BJ (cell line): ENCODE results near the gene ZNF552. TPM values are rescaled to one million over a fixed set of nuclear protein-coding genes. Genes with fewer than 3 reads are reported as not detected.

Experiments used
- CTCF ChIA-PET: fragments of 350-600 bp; formaldehyde crosslinking; extraction: SDS; loops from one replicate; lab custom pipeline; 2021; ENCODE audit warnings: antibody characterized with exemption, inconsistent platforms; lab: Yijun Ruan, JAX
- POLR2A ChIA-PET: fragments of 300-600 bp; sonication (Branson Sonifier 250); formaldehyde crosslinking; extraction: SDS; loops from one replicate; lab custom pipeline; 2021; ENCODE audit warnings: antibody characterized with exemption; lab: Charles Lee
- DNase-seq: peaks from one replicate; pipeline ENCODE4 v3.0.0-alpha.2; 2011; ENCODE audit warnings: low read depth
- H3K27me3 ChIP-seq: 2 replicates; pipeline ENCODE4 v1.6.0; 2011; ENCODE audit warnings: low read length; ENCODE audit not compliant: control insufficient read depth, insufficient read depth
- H3K36me3 ChIP-seq: 2 replicates; pipeline ENCODE4 v1.5.1; 2011; ENCODE audit warnings: low read length; ENCODE audit not compliant: control insufficient read depth, insufficient read depth
- H3K4me3 ChIP-seq: 2 replicates; pipeline ENCODE4 v1.5.1; 2011; ENCODE audit warnings: low read depth, mild to moderate bottlenecking, control low read depth, low read length
- polyA plus RNA-seq: library from polyadenylated mRNA; depleted of rRNA; stranded (reverse); fragments of >200 nt; gene quantifications from 2 replicates; pipeline ENCODE4 v1.2.3, GENCODE V29; 2011; rRNA removed
- TF ChIP-seq, protein P1 (sequence below): IDR thresholded peaks from 2 replicates; pipeline ENCODE4 v1.5.1; 2011; ENCODE audit warnings: low read depth, mild to moderate bottlenecking, control low read depth, inconsistent platforms, low read length, moderate library complexity; ENCODE audit not compliant: insufficient read depth

Gene ZNF552
- polyA plus RNA-seq, 1 experiment = 2.1 TPM

DNA sequence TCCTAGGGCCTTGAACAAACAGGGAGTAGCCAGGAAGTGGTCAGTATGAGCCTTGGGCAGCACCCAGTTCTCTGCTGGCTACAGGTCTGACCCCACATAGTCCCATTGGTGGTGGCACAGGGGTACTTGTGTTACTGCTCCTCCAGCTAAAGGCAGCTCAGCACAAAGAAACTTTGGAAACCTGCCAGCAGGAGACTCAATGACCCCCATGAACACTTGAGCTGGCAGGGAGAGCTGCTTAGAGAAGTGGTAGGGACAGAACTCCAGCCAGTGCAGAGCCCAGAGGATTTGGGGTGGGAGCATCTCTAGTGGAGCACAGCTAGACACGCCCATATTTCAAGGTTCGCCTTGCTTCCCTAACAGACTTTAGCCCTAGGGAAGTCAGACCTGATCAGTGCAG is 55.6 kb downstream of the ZNF552 start:
- DNase-seq = no peak
- CTCF ChIA-PET = interaction anchor here (1.4 kb wide), 1 partner anchor 9 kb away, joined by 3 read pairs; no protein-coding TSS in a partner anchor
- Histone ChIP-seq H3K4me3 (no peak overlapping the region), H3K36me3 (peaks cover 15% of the 10 kb centered on the region), H3K27me3 (no peaks in the 10 kb centered on the region)
- TF ChIP-seq, protein P1, sequence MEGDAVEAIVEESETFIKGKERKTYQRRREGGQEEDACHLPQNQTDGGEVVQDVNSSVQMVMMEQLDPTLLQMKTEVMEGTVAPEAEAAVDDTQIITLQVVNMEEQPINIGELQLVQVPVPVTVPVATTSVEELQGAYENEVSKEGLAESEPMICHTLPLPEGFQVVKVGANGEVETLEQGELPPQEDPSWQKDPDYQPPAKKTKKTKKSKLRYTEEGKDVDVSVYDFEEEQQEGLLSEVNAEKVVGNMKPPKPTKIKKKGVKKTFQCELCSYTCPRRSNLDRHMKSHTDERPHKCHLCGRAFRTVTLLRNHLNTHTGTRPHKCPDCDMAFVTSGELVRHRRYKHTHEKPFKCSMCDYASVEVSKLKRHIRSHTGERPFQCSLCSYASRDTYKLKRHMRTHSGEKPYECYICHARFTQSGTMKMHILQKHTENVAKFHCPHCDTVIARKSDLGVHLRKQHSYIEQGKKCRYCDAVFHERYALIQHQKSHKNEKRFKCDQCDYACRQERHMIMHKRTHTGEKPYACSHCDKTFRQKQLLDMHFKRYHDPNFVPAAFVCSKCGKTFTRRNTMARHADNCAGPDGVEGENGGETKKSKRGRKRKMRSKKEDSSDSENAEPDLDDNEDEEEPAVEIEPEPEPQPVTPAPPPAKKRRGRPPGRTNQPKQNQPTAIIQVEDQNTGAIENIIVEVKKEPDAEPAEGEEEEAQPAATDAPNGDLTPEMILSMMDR = no peak
- POLR2A ChIA-PET = no interaction called here

DNA sequence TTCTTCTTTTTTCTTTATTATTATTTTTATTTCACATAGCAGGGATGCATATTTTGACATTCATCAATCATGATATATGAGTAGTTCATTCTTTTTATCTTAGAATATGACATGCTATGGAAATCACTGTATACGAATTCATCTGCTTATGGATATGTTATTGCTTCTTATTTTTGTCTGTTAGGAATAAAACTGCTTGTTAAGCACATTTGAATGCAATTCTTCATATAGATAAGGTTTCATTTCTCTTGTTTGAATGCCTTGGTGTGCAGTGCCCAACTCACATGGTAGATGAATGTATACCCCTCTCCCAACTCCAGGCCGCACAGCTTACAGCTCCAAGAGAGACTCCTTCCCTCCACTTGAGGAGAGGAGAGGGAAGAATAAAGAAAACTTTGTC is 56.8 kb downstream of the ZNF552 start:
- no peaks in the 10 kb centered on the region for H3K27me3 ChIP-seq
- ChIA-PET POLR2A (no interaction called here), CTCF (no interaction called here)
- no peak for DNase-seq
- no peak overlapping the region for H3K4me3 ChIP-seq
- peaks cover 24% of the 10 kb centered on the region for H3K36me3 ChIP-seq
- TF ChIP-seq, protein P1 = no peak

Other genes with a start within 250 kb of the ZNF552 start
- 2.9 and 4.0 TPM in 2 replicates for gene ZNF416, start 236.0 kb downstream of the ZNF552 start, polyA plus RNA-seq
- 3.9 and 4.9 TPM in 2 replicates for gene ZIK1, start 230.8 kb downstream of the ZNF552 start, polyA plus RNA-seq
- gene ZNF530, start 215.0 kb downstream of the ZNF552 start, polyA plus RNA-seq = 1.7 and 2.6 TPM in 2 replicates
- 6.5 and 8.1 TPM in 2 replicates for gene ZNF134, start 200.7 kb downstream of the ZNF552 start, polyA plus RNA-seq
- 7.8 and 11.3 TPM in 2 replicates for gene ZNF211, start 181.7 kb downstream of the ZNF552 start, polyA plus RNA-seq
- not detected in 2 replicates for gene ZSCAN4, start 146.0 kb downstream of the ZNF552 start, polyA plus RNA-seq
- 2.8 and 3.3 TPM in 2 replicates for gene ZNF551, start 132.9 kb downstream of the ZNF552 start, polyA plus RNA-seq
- gene ZNF154, start 105.7 kb downstream of the ZNF552 start, polyA plus RNA-seq = 1.5 and 2.1 TPM in 2 replicates
- 4.4 and 5.0 TPM in 2 replicates for gene ZNF671, start 87.3 kb downstream of the ZNF552 start, polyA plus RNA-seq
- 7.7 and 12.0 TPM in 2 replicates for gene ZNF776, start 68.1 kb downstream of the ZNF552 start, polyA plus RNA-seq
- gene ZNF586, start 45.2 kb downstream of the ZNF552 start, polyA plus RNA-seq = 3.9 and 5.8 TPM in 2 replicates
- gene ZNF587B, start 15.4 kb upstream of the ZNF552 start, polyA plus RNA-seq = 2.3 and 4.4 TPM in 2 replicates
- 8.4 and 9.9 TPM in 2 replicates for gene ZNF587, start 34.9 kb upstream of the ZNF552 start, polyA plus RNA-seq
- gene ZNF814, start 74.1 kb upstream of the ZNF552 start, polyA plus RNA-seq = 4.5 and 5.8 TPM in 2 replicates
- 2.8 and 5.3 TPM in 2 replicates for gene ZNF417, start 101.7 kb upstream of the ZNF552 start, polyA plus RNA-seq
- gene ZNF418, start 120.5 kb upstream of the ZNF552 start, polyA plus RNA-seq = 2.5 and 2.7 TPM in 2 replicates
- gene ZNF256, start 132.8 kb upstream of the ZNF552 start, polyA plus RNA-seq = 2.2 and 3.0 TPM in 2 replicates
- 0.11 TPM in 1 of 2 replicates, not detected in the other for gene C19orf18, start 159.6 kb upstream of the ZNF552 start, polyA plus RNA-seq
- 2.3 TPM in 2 replicates for gene ZNF606, start 187.9 kb upstream of the ZNF552 start, polyA plus RNA-seq
- gene ZSCAN1, start 219.1 kb upstream of the ZNF552 start, polyA plus RNA-seq = 0.10 TPM in 1 of 2 replicates, not detected in the other
- gene ZNF135, start 244.4 kb upstream of the ZNF552 start, polyA plus RNA-seq = 6.3 and 6.8 TPM in 2 replicates